ENCODE results near the gene NUP88.

NUP88 gene

GRCh38 chr17:5355421-5356129 is 63.9 kb downstream of the NUP88 start:
- no peak for DNase-seq (ENCODE audit: low read depth in 2 of 2)

GRCh38 chr17:5354886-5355415 is 64.5 kb downstream of the NUP88 start:
- DNase-seq (ENCODE audit: low read depth in 2 of 2), result no peak

- DNase-seq (ENCODE audit: low read depth in 2 of 2), result no peak
Observed at GRCh38 chr17:5354310-5354709, 65.2 kb downstream of the NUP88 start.

GRCh38 chr17:5352681-5353289 is 66.7 kb downstream of the NUP88 start:
- DNase-seq (ENCODE audit: low read depth in 2 of 2), result no peak

GRCh38 chr17:5344914-5345313 is 74.5 kb downstream of the NUP88 start:
- no peak for DNase-seq (ENCODE audit: low read depth in 2 of 2)

Measured in stimulated activated CD8-positive, alpha-beta memory T cell treated with anti-CD3 and anti-CD28 coated beads, Interleukin-2, amount 100 ng/mL, for 1 hour (primary cell).